Endothelial cell of umbilical vein (primary cell): ENCODE measurements around the gene TFDP1. TPM values are rescaled to one million over a fixed set of nuclear protein-coding genes. Genes with fewer than 3 reads are reported as not detected.

Experiments
- BruUV-seq: library from RNA; stranded (reverse); fragments of 400-500 nt; replicated peaks from 2 replicates; lab custom pipeline; 2021; lab: Mats Ljungman, UMichigan
- CTCF ChIA-PET: fragments of 300-600, 350-600 bp; sonication (Branson Sonifier 250); formaldehyde crosslinking; loops from one replicate; lab custom pipeline; 2021; ENCODE audit warnings: antibody characterized with exemption, inconsistent platforms; lab: Charles Lee
- POLR2A ChIA-PET: fragments of 300-600, 350-600 bp; sonication (Branson Sonifier 250); formaldehyde crosslinking; loops from one replicate; lab custom pipeline; 2021; ENCODE audit warnings: antibody characterized with exemption, inconsistent platforms; lab: Charles Lee
- DNase-seq: peaks from one replicate; pipeline ENCODE4 v3.0.0-alpha.2; 2011; ENCODE audit warnings: low read depth, low spot score
- FAIRE-seq: peaks from 2 replicates; lab custom pipeline; 2011; peaks lifted over from hg19 to GRCh38; lab: Jason Lieb, UNC
- H2AFZ ChIP-seq: 2 replicates; pipeline ENCODE4 v1.6.0; 2012; ENCODE audit warnings: low read depth, low read length, control low read depth, inconsistent platforms
- H3K27ac ChIP-seq: 2 replicates; pipeline ENCODE4 v1.5.1; 2011; ENCODE audit warnings: low read depth, mild to moderate bottlenecking, control low read depth, low read length, moderate library complexity; ENCODE audit not compliant: insufficient read depth
- H3K27me3 ChIP-seq, 2 experiments: 2 replicates each; pipeline versions ENCODE4 v1.6.0 to v1.6.1; 2011; ENCODE audit warnings: low read length in 2 of 2, mixed read lengths in 1 of 2; ENCODE audit not compliant: control insufficient read depth in 2 of 2, insufficient read depth in 2 of 2
- H3K36me3 ChIP-seq, 2 experiments: 2 replicates in 1 of 2; 3 replicates in 1 of 2; pipeline ENCODE4 v1.5.1; 2011; ENCODE audit warnings: low read length in 2 of 2, mild to moderate bottlenecking in 1 of 2, moderate library complexity in 1 of 2; ENCODE audit not compliant: control insufficient read depth in 2 of 2, insufficient read depth in 2 of 2; ENCODE audit errors: extremely low read depth in 1 of 2
- H3K4me1 ChIP-seq: 3 replicates; pipeline ENCODE4 v1.5.1; 2011; ENCODE audit warnings: mild to moderate bottlenecking, low read length; ENCODE audit not compliant: control insufficient read depth, insufficient read depth; ENCODE audit errors: extremely low read depth
- H3K4me2 ChIP-seq: 2 replicates; pipeline ENCODE4 v1.6.1; 2011; ENCODE audit warnings: low read length, control low read depth, mixed read lengths; ENCODE audit not compliant: insufficient read depth
- H3K4me3 ChIP-seq, 3 experiments: fragments of 200-600 bp in 1 of 3; sonication (generic), shearing (Covaris generic) in 1 of 3; replicated peaks in 1 of 3; 2 replicates each; pipeline ENCODE4 v1.5.1; 2011 to 2016; ENCODE audit warnings: control low read depth in 3 of 3, low read length in 3 of 3, mild to moderate bottlenecking in 2 of 3, inconsistent platforms in 1 of 3, low read depth in 1 of 3, moderate library complexity in 1 of 3; ENCODE audit not compliant: insufficient read depth in 1 of 3
- H3K79me2 ChIP-seq: 2 replicates; pipeline ENCODE4 v1.6.0; 2012; ENCODE audit warnings: low read length, inconsistent platforms; ENCODE audit not compliant: control insufficient read depth, insufficient read depth
- H3K9ac ChIP-seq: replicated peaks from 2 replicates; pipeline ENCODE3; 2011; ENCODE audit warnings: low read length, control low read depth; ENCODE audit not compliant: insufficient read depth; ENCODE audit errors: extremely low read depth
- H3K9me1 ChIP-seq: replicated peaks from 3 replicates; pipeline ENCODE4 v1.6.0; 2011; ENCODE audit warnings: mild to moderate bottlenecking, low read length; ENCODE audit not compliant: control insufficient read depth, insufficient read depth; ENCODE audit errors: extremely low read depth
- H3K9me3 ChIP-seq: replicated peaks from 2 replicates; pipeline ENCODE4 v1.5.1; 2012; ENCODE audit warnings: low read length, inconsistent platforms; ENCODE audit not compliant: control insufficient read depth, insufficient read depth
- H4K20me1 ChIP-seq: replicated peaks from 2 replicates; pipeline ENCODE3; 2011; ENCODE audit warnings: mild to moderate bottlenecking, low read length; ENCODE audit not compliant: control insufficient read depth, insufficient read depth; ENCODE audit errors: extremely low read depth
- CTCF ChIP-seq, 2 donors: IDR thresholded peaks; 1 replicate in 1 of 2; 2 replicates in 1 of 2; pipeline ENCODE4 v1.5.1; 2011; ENCODE audit warnings: low read length in 2 of 2, mild to moderate bottlenecking in 2 of 2, moderate library complexity in 2 of 2, control low read depth in 1 of 2, inconsistent platforms in 1 of 2, low read depth in 1 of 2; ENCODE audit not compliant: insufficient read depth in 1 of 2; ENCODE audit errors: extremely low read depth in 1 of 2
- EZH2 ChIP-seq: IDR thresholded peaks from 2 replicates; pipeline ENCODE4 v1.6.1; 2012; ENCODE audit warnings: borderline replicate concordance, low read depth, mild to moderate bottlenecking, moderate library complexity, low read length, inconsistent platforms; ENCODE audit not compliant: severe bottlenecking
- GATA2 ChIP-seq: IDR thresholded peaks from 2 replicates; pipeline ENCODE4 v1.7.0; 2011; ENCODE audit warnings: low read depth, mild to moderate bottlenecking, moderate library complexity, mixed read lengths, low read length; ENCODE audit not compliant: insufficient read length, insufficient read depth
- MAX ChIP-seq: IDR thresholded peaks from 2 replicates; pipeline ENCODE4 v1.6.1; 2011; ENCODE audit not compliant: insufficient read depth, insufficient read length
- POLR2A ChIP-seq: IDR thresholded peaks from 2 replicates; pipeline ENCODE4 v1.6.1; 2012; ENCODE audit warnings: low read depth, mild to moderate bottlenecking, control low read depth, low read length
- POLR2AphosphoS5 ChIP-seq: IDR thresholded peaks from 2 replicates; pipeline ENCODE4 v1.6.1; 2012; ENCODE audit warnings: low read depth, mild to moderate bottlenecking, control low read depth, low read length, moderate library complexity; ENCODE audit not compliant: insufficient read depth
- dilution Hi-C: fragments of 300-500 bp; cut with MboI; formaldehyde crosslinking; loops from one replicate; pipeline ENCODE4 v1.15.0; 2019; ENCODE audit warnings: low sequenced_read_pairs; ENCODE audit not compliant: extremely low pct_ligation_motif_present
- intact Hi-C: fragments of 100-400 bp; cut with micrococcal nuclease; formaldehyde crosslinking; loops from one replicate; pipeline ENCODE4 v1.10.0; 2022
- polyA plus RNA-seq, 4 experiments: library from polyadenylated mRNA; depleted of rRNA in 3 of 4; stranded (reverse) in 3 of 4; unstranded in 1 of 4; fragments of >200 nt; gene quantifications; 2 replicates each; pipeline versions ENCODE4 v1.2.1 to v1.2.3, GENCODE V29; 2011 to 2012; ENCODE audit warnings: missing spikeins in 1 of 4
- total RNA-seq: library from RNA; stranded (reverse); gene quantifications from 2 replicates; pipeline ENCODE4 v1.2.3, GENCODE V29; 2021

TFDP1 gene
- total and polyA plus RNA-seq, 2 donors (not counting 3 experiments of a cell fraction or from before 2014, with no cell fraction given), result 64.3 to 137 TPM

- CTCF ChIA-PET, result no interaction called here
- Histone ChIP-seq H3K9ac (no peak overlapping the region), H3K9me3 (no peaks in the 10 kb centered on the region), H3K27me3 (no peaks in the 10 kb centered on the region), H3K4me1 (peaks cover 4% of the 10 kb centered on the region), H3K9me1 (no peaks in the 10 kb centered on the region), H2AFZ (no peak overlapping the region), H3K27ac (no peak overlapping the region), H3K4me2 (no peak overlapping the region), H3K79me2 (no peaks in the 10 kb centered on the region), H4K20me1 (no peaks in the 10 kb centered on the region), H3K36me3 (peaks cover 4 to 14% of the 10 kb centered on the region in 2 experiments), H3K4me3 (no peak overlapping the region)
- no peak for DNase-seq
- POLR2A ChIA-PET, result no interaction called here
- TF ChIP-seq MAX (no peak), POLR2AphosphoS5 (no peak), EZH2 (no peak)
- BruUV-seq, result no TSS peak
- dilution Hi-C loops (no loop called here), intact Hi-C loops (no loop called here)
- FAIRE-seq, result no peak
Measured at GRCh38 chr13:113643593-113643992, 59.0 kb downstream of the TFDP1 start.

- Histone ChIP-seq H3K4me2 (no peak overlapping the region), H2AFZ (no peak overlapping the region), H3K9me3 (no peaks in the 10 kb centered on the region), H3K36me3 (peaks cover 0 to 8% of the 10 kb centered on the region in 2 experiments), H3K27me3 (no peaks in the 10 kb centered on the region), H3K9ac (no peak overlapping the region), H3K4me1 (peaks cover 4% of the 10 kb centered on the region), H3K4me3 (no peak overlapping the region), H3K9me1 (no peaks in the 10 kb centered on the region), H4K20me1 (no peaks in the 10 kb centered on the region), H3K27ac (no peak overlapping the region), H3K79me2 (no peaks in the 10 kb centered on the region)
- POLR2A ChIA-PET, result no interaction called here
- intact Hi-C loops, result no loop called here
- dilution Hi-C loops, result no loop called here
- CTCF ChIA-PET, result no interaction called here
- TF ChIP-seq GATA2, result no peak
- TF ChIP-seq CTCF (IDR thresholded peaks at IDR 0.05; ENCODE audit: extremely low read depth in 1 of 2, insufficient read depth in 1 of 2, low read depth in 1 of 2, low read length in 2 of 2), result no peak
- TF ChIP-seq POLR2A, result no peak
- no peak for TF ChIP-seq POLR2AphosphoS5
- no peak for FAIRE-seq
- BruUV-seq, result no TSS peak
- no peak for DNase-seq
Measured at GRCh38 chr13:113644800-113645199, 60.2 kb downstream of the TFDP1 start.
